ENCODE measurements around the gene NKAIN4. TPM values are rescaled to one million over a fixed set of nuclear protein-coding genes. Genes with fewer than 3 reads are reported as not detected.

NKAIN4 gene
- total RNA-seq, 1 donor from 2014 or later: 3.0 TPM

DNA sequence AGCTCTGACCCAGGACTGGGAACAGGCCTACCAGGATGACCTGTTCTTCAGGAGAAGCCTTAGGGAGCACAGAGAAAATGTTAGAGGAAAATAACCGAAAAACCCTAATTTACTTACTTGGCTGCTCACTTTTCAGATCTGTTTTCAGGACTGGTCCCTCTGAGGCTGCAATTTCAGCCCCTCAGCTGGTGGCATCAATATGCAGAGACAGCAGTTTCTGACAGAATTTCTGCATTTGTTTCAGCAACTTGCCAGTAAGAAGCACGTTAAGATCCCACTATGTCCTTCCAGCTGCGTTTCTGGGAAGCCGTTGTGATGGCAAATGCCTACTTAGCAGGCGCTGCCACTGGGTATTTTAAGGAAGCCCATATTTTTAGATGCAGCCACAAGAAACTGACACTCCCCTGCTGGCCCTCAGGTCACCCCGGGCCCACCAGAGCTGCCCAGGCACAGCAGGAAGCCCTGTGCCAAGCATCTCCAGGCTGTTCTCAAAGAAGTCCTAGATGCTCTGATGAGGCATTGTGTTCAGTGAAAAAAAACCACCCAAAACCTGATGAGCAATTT, 45.8 kb downstream of the NKAIN4 start:
- no peak for DNase-seq (ENCODE audit: low spot score)

DNA sequence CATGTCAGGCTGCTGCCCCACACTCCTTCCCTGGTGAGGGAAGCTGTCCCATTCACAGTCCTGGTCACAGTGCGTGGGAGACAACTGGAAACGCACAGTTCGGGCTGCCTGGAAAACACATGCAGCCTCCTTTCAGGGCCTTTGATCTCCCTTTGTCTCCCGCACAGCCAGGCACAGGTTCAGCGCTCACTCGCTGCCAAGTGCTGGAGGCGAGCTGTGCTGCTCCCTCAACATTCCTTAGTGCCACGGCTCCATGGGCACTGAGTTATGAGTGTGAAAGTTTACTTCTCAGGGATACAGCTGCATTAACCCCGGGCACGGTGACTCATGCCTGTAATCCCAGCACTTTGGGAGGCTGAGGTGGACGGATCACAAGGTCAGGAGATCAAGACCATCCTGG, 47.4 kb downstream of the NKAIN4 start:
- TF ChIP-seq, protein P1, sequence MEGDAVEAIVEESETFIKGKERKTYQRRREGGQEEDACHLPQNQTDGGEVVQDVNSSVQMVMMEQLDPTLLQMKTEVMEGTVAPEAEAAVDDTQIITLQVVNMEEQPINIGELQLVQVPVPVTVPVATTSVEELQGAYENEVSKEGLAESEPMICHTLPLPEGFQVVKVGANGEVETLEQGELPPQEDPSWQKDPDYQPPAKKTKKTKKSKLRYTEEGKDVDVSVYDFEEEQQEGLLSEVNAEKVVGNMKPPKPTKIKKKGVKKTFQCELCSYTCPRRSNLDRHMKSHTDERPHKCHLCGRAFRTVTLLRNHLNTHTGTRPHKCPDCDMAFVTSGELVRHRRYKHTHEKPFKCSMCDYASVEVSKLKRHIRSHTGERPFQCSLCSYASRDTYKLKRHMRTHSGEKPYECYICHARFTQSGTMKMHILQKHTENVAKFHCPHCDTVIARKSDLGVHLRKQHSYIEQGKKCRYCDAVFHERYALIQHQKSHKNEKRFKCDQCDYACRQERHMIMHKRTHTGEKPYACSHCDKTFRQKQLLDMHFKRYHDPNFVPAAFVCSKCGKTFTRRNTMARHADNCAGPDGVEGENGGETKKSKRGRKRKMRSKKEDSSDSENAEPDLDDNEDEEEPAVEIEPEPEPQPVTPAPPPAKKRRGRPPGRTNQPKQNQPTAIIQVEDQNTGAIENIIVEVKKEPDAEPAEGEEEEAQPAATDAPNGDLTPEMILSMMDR (IDR thresholded peaks at IDR 0.05): no peak
- Mint-ChIP-seq H3K27me3 (ENCODE audit: low read depth) (no peaks in the 10 kb centered on the region), H3K4me3 (ENCODE audit: unreplicated experiment) (no peak overlapping the region), H3K9me3 (ENCODE audit: low read depth) (no peaks in the 10 kb centered on the region), H3K4me1 (ENCODE audit: low read depth) (peaks cover 16% of the 10 kb centered on the region), H3K36me3 (ENCODE audit: low read depth) (peaks cover 29% of the 10 kb centered on the region), H3K27ac (ENCODE audit: unreplicated experiment) (no peak overlapping the region)
- no peak for DNase-seq (ENCODE audit: low spot score)

More for the DNA sequence above, 45.8 kb downstream of the NKAIN4 start:
- peaks cover 31% of the 10 kb centered on the region for H3K36me3 Mint-ChIP-seq (ENCODE audit: low read depth)
- no peaks in the 10 kb centered on the region for H3K27me3 Mint-ChIP-seq (ENCODE audit: low read depth)
- H3K4me3 Mint-ChIP-seq (ENCODE audit: unreplicated experiment): no peak overlapping the region
- H3K4me1 Mint-ChIP-seq (ENCODE audit: low read depth): peaks cover 29% of the 10 kb centered on the region
- TF ChIP-seq, protein P1 (IDR thresholded peaks at IDR 0.05): no peak
- no peak overlapping the region for H3K27ac Mint-ChIP-seq (ENCODE audit: unreplicated experiment)
- H3K9me3 Mint-ChIP-seq (ENCODE audit: low read depth): no peaks in the 10 kb centered on the region

DNA sequence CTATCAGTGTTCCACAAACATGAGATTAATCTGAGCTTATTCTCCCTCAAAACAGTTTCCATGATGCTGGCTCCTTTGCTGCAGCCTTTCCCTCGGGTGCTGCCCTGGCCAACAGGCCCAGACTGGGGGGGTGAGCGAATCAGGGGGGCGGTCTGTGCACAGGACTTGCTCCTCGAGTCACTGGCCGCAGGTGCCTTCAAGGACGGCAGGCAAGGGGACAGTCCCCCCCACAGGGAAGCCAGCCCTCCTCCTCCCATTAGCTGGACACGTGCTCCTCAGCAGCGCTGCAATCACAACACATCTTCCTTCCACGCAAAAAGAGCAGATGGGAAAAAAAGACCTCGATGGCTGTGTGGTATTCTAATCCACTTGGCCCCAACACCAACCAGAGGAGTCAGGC, 48.4 kb downstream of the NKAIN4 start:
- H3K4me1 Mint-ChIP-seq (ENCODE audit: low read depth): peaks cover 17% of the 10 kb centered on the region
- H3K4me3 Mint-ChIP-seq (ENCODE audit: unreplicated experiment): no peak overlapping the region
- TF ChIP-seq, protein P1 (IDR thresholded peaks at IDR 0.05): no peak
- H3K9me3 Mint-ChIP-seq (ENCODE audit: low read depth): no peaks in the 10 kb centered on the region
- no peak overlapping the region for H3K27ac Mint-ChIP-seq (ENCODE audit: unreplicated experiment)
- DNase-seq (ENCODE audit: low spot score): no peak
- peaks cover 34% of the 10 kb centered on the region for H3K36me3 Mint-ChIP-seq (ENCODE audit: low read depth)
- no peaks in the 10 kb centered on the region for H3K27me3 Mint-ChIP-seq (ENCODE audit: low read depth)

DNA sequence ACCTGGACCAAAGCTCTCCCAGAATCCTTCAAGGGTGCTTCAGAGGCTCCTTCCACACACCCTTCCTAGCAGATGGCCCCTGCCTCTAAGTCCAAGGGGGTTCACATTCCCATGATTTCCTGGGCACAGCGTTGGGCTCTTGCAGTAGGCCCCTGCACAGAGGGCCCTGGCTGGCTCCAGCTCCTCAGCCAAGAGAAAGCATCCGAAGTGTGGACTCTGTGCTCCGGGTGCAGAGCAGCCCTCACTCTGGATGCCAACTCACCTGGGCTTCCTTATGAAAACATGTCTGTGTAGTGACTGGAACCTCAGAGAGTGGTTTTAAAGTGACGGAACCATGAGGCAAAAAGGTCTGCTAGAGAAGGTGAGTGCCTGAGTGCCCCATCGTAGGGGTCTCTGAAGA, 49.9 kb downstream of the NKAIN4 start:
- Mint-ChIP-seq H3K9me3 (ENCODE audit: low read depth) (no peaks in the 10 kb centered on the region), H3K27ac (ENCODE audit: unreplicated experiment) (no peak overlapping the region), H3K4me1 (ENCODE audit: low read depth) (peaks cover 12% of the 10 kb centered on the region), H3K4me3 (ENCODE audit: unreplicated experiment) (no peak overlapping the region), H3K27me3 (ENCODE audit: low read depth) (no peaks in the 10 kb centered on the region), H3K36me3 (ENCODE audit: low read depth) (peaks cover 31% of the 10 kb centered on the region)
- no peak for DNase-seq (ENCODE audit: low spot score)
- TF ChIP-seq, protein P1 (IDR thresholded peaks at IDR 0.05): no peak

DNA sequence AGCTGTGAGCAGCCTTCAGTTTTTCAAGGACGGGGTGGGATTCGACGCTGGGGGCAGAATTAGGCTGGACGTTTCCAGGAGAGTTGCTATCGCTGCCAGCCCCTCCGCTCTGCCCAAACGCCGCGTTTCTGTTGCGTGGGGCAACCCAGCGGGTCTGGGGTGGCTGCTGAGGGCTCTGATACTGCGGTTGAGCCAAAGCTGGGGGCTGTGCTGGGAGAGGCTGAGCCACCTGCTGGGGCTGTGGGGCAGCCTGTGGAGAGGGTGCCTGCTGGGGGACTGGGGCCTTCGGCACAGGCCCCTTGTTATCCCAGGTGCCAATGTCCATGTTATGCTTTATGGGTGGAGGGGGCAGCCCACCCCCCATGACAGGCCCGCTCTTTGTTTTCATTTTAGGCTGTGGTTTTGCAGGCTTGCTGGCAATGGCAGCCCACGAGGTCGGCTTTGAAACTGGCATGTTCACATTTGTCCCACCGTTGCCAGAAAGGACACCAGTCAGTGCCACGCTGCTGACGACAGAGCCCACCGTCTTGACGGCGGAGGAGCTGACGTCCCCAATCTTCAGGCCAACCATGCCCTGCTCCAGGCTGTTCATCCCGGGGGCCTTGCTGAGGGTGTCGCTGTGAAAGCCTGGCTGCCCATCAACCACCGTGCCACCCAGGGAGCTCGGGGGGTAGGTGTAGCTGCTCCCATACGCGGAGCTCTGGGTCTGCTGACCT, 51.3 kb downstream of the NKAIN4 start:
- DNase-seq (ENCODE audit: low spot score): no peak
- no peak overlapping the region for H3K27ac Mint-ChIP-seq (ENCODE audit: unreplicated experiment)
- H3K4me3 Mint-ChIP-seq (ENCODE audit: unreplicated experiment): no peak overlapping the region
- peaks cover 28% of the 10 kb centered on the region for H3K36me3 Mint-ChIP-seq (ENCODE audit: low read depth)
- H3K27me3 Mint-ChIP-seq (ENCODE audit: low read depth): no peaks in the 10 kb centered on the region
- H3K9me3 Mint-ChIP-seq (ENCODE audit: low read depth): no peaks in the 10 kb centered on the region
- TF ChIP-seq, protein P1 (IDR thresholded peaks at IDR 0.05): no peak
- H3K4me1 Mint-ChIP-seq (ENCODE audit: low read depth): peaks cover 20% of the 10 kb centered on the region

Data from chondrocyte (in vitro differentiated cells).